ENCODE data around the gene SMIM28. TPM values are rescaled to one million over a fixed set of nuclear protein-coding genes. Genes with fewer than 3 reads are reported as not detected.
"Not testable (repeated sequence)": the region's sequence is repeated elsewhere in the genome, so short reads cannot be mapped to it uniquely, and the experiment has no call there.

Gene SMIM28
- total RNA-seq, 4 donors from 2014 or later, result not detected

DNA sequence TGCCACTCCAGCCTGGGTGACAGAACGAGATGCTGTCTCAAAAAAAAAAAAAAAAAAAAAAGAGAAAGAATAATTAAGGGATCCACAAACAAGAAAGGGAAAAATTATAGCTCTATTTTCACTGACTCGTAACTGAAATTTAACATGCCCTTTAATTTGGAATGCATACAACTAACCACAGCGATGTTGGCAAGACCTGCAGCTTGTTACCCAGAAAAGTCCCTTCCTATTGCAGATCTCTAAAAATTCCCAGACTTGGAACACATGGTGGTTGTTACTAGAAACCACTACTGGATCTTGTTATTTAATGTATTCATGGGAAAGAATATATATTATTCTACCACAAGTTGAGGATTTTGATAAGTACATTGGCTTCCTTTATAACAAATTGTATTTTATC is 27.8 kb upstream of the SMIM28 start:
- H3K4me1 ChIP-seq, result no peaks in the 10 kb centered on the region
- H3K27me3 ChIP-seq, result no peaks in the 10 kb centered on the region
- H3K9me3 ChIP-seq, result no peaks in the 10 kb centered on the region
- DNase-seq, result no peak
- TF ChIP-seq, protein P1, sequence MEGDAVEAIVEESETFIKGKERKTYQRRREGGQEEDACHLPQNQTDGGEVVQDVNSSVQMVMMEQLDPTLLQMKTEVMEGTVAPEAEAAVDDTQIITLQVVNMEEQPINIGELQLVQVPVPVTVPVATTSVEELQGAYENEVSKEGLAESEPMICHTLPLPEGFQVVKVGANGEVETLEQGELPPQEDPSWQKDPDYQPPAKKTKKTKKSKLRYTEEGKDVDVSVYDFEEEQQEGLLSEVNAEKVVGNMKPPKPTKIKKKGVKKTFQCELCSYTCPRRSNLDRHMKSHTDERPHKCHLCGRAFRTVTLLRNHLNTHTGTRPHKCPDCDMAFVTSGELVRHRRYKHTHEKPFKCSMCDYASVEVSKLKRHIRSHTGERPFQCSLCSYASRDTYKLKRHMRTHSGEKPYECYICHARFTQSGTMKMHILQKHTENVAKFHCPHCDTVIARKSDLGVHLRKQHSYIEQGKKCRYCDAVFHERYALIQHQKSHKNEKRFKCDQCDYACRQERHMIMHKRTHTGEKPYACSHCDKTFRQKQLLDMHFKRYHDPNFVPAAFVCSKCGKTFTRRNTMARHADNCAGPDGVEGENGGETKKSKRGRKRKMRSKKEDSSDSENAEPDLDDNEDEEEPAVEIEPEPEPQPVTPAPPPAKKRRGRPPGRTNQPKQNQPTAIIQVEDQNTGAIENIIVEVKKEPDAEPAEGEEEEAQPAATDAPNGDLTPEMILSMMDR (IDR thresholded peaks at IDR 0.05), result no peak
- TF ChIP-seq POLR2A (IDR thresholded peaks at IDR 0.05), result no peak
- H3K27ac ChIP-seq, result no peak overlapping the region
- no peak overlapping the region for H3K4me3 ChIP-seq (replicated peaks in 1 of 3)
- intact Hi-C loops (cut with DNase I), result no loop called here
- no peaks in the 10 kb centered on the region for H3K36me3 ChIP-seq
- 85 to 88% methylated on average over 3 of the region's 3 CpGs for WGBS, 2 donors

DNA sequence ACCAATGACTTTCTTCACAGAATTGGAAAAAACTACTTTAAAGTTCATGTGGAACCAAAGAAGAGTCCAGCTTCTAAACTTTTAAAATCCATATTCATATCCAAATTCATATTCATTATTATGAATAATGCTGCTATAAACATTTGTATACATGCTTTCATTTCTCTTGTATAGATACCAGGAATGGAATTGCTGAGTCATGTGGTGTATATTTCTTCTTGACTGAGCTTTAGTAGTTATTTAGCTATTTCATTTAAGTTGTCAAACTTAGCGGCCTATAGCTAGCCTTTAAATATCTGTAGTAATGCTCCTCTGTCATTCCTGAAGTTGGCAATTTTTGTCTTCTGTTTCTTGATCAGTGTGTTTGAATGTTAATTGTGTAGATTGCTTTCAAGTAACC is 19.8 kb upstream of the SMIM28 start:
- TF ChIP-seq, protein P1 (IDR thresholded peaks at IDR 0.05), result no peak
- TF ChIP-seq POLR2A (IDR thresholded peaks at IDR 0.05), result no peak
- no peaks in the 10 kb centered on the region for H3K4me1 ChIP-seq
- H3K4me3 ChIP-seq (replicated peaks in 1 of 3), result no peak overlapping the region
- no peaks in the 10 kb centered on the region for H3K27me3 ChIP-seq
- no peak for DNase-seq
- intact Hi-C loops (cut with DNase I), result no loop called here
- H3K9me3 ChIP-seq, result no peaks in the 10 kb centered on the region
- no peaks in the 10 kb centered on the region for H3K36me3 ChIP-seq
- H3K27ac ChIP-seq, result no peak overlapping the region
- 94 to 96% methylated on average over 1 of the region's 1 CpG for WGBS, 2 donors

DNA sequence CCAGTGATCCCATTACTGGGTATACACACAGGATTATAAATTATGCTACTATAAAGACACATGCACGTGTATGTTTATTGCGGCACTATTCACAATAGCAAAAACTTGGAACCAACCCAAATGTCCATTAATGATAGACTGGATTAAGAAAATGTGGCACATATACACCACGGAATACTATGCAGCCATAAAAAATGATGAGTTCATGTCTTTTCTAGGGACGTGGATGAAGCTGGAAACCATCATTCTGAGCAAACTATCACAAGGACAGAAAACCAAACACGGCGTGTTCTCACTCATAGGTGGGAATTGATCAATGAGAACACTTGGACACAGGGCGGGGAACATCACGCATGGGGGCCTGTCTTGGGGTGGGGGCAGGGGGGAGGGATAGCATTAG is 9.0 kb upstream of the SMIM28 start:
- H3K27me3 ChIP-seq; H3K4me3 ChIP-seq (replicated peaks in 1 of 3); DNase-seq; H3K9me3 ChIP-seq; intact Hi-C loops (cut with DNase I); H3K36me3 ChIP-seq; H3K27ac ChIP-seq; H3K4me1 ChIP-seq: not testable (repeated sequence)
- WGBS, 2 donors, result 94 to 95% methylated on average over 8 of the region's 8 CpGs

GRCh38 chr6:138370631-138371451 is 6.9 kb upstream of the SMIM28 start:
- H3K36me3 ChIP-seq, result no peaks in the 10 kb centered on the region
- intact Hi-C loops (cut with DNase I), result no loop called here
- H3K27me3 ChIP-seq, result no peaks in the 10 kb centered on the region
- TF ChIP-seq POLR2A (IDR thresholded peaks at IDR 0.05), result no peak
- TF ChIP-seq, protein P1 (IDR thresholded peaks at IDR 0.05), result no peak
- no peak overlapping the region for H3K27ac ChIP-seq
- H3K9me3 ChIP-seq, result no peaks in the 10 kb centered on the region
- WGBS, 2 donors, result 84 to 85% methylated on average over 9 of the region's 9 CpGs
- H3K4me1 ChIP-seq, result no peaks in the 10 kb centered on the region
- DNase-seq, result no peak
- H3K4me3 ChIP-seq (replicated peaks in 1 of 3), result no peak overlapping the region

DNA sequence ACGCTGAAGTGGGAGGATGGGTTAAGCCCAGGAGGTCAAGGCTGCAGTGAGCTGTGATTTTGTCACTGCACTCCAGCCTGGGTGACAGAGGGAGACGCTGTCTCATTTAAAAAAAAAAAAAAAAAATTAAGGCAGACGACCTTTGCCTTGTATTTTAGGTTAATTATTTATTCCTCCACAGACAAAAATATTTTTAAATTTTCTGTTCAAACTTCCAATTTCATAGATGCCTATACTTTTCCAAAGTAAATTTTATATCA is 6.3 kb upstream of the SMIM28 start:
- no peak overlapping the region for H3K4me3 ChIP-seq (replicated peaks in 1 of 3)
- no peaks in the 10 kb centered on the region for H3K9me3 ChIP-seq
- TF ChIP-seq, protein P1 (IDR thresholded peaks at IDR 0.05), result no peak
- TF ChIP-seq POLR2A (IDR thresholded peaks at IDR 0.05), result no peak
- 70 to 80% methylated on average over 3 of the region's 3 CpGs for WGBS, 2 donors
- H3K27ac ChIP-seq, result no peak overlapping the region
- no peaks in the 10 kb centered on the region for H3K4me1 ChIP-seq
- no peaks in the 10 kb centered on the region for H3K36me3 ChIP-seq
- intact Hi-C loops (cut with DNase I), result no loop called here
- H3K27me3 ChIP-seq, result no peaks in the 10 kb centered on the region
- DNase-seq, result no peak
